ENCODE measurements around the gene C1QA.
"Not testable (repeated sequence)": the region's sequence is repeated elsewhere in the genome, so short reads cannot be mapped to it uniquely, and the experiment has no call there.

The C1QA gene

GRCh38 chr1:22673486-22674409, 37.3 kb downstream of the C1QA start:
- peak in 4 of 14 donors; percentile 1 to 29 (median 12) for DNase-seq

GRCh38 chr1:22674410-22674749, 38.0 kb downstream of the C1QA start:
- DNase-seq: no peak

GRCh38 chr1:22676151-22676550, 39.7 kb downstream of the C1QA start:
- DNase-seq: not testable (repeated sequence)

- no peak for DNase-seq
Measured at GRCh38 chr1:22676916-22677583, 40.6 kb downstream of the C1QA start.

GRCh38 chr1:22677931-22678896, 41.8 kb downstream of the C1QA start:
- DNase-seq: no peak

- no peak for DNase-seq
Measured at GRCh38 chr1:22680726-22681125, 44.3 kb downstream of the C1QA start.

GRCh38 chr1:22681556-22682276, 45.3 kb downstream of the C1QA start:
- no peak for DNase-seq

GRCh38 chr1:22683547-22683946, 47.1 kb downstream of the C1QA start:
- no peak for DNase-seq

GRCh38 chr1:22685591-22686059, 49.2 kb downstream of the C1QA start:
- no peak for DNase-seq

GRCh38 chr1:22687191-22687590, 50.8 kb downstream of the C1QA start:
- DNase-seq: no peak

- DNase-seq: no peak
Measured at GRCh38 chr1:22688466-22688865, 52.0 kb downstream of the C1QA start.

Measured in C1 segment of cervical spinal cord (tissue), 14 donors.